Measurements from ENCODE around the gene NCKAP1. TPM values are rescaled to one million over a fixed set of nuclear protein-coding genes. Genes with fewer than 3 reads are reported as not detected.

NCKAP1 gene
- total RNA-seq, 1 experiment from 2014 or later: 162 TPM

- ChIA-PET CTCF (no interaction called here), POLR2A (no interaction called here)
- no peaks in the 10 kb centered on the region for H3K27me3 ChIP-seq (replicated peaks; ENCODE audit: control insufficient read depth, insufficient read depth, low read length)
- TF ChIP-seq CTCF (IDR thresholded peaks at IDR 0.05; ENCODE audit: insufficient read depth in 1 of 2, low read depth in 1 of 2, low read length in 1 of 2, severe bottlenecking in 1 of 2, unreplicated experiment in 1 of 2): peak; percentile 43 to 48
- intact Hi-C loops (cut with micrococcal nuclease; ENCODE audit: unreplicated experiment): loop anchor here (1.0 to 5.0 kb wide), 2 partner anchors 68 to 86 kb away; no protein-coding TSS in a partner anchor
- peaks cover 6% of the 10 kb centered on the region for H3K4me1 Mint-ChIP-seq (ENCODE audit: low read depth, unreplicated experiment)
- H3K36me3 ChIP-seq (ENCODE audit: control insufficient read depth, insufficient read depth, low read length): no peaks in the 10 kb centered on the region
- DNase-seq: peak; percentile 50 to 62
- no peak overlapping the region for H3K27ac Mint-ChIP-seq (ENCODE audit: unreplicated experiment)
- H3K36me3 Mint-ChIP-seq (ENCODE audit: insufficient read depth, unreplicated experiment): no peaks in the 10 kb centered on the region
- no peaks in the 10 kb centered on the region for H3K4me1 ChIP-seq
- H3K4me3 Mint-ChIP-seq (ENCODE audit: unreplicated experiment): no peak overlapping the region
- no peaks in the 10 kb centered on the region for H3K9me3 ChIP-seq
- H3K4me3 ChIP-seq (ENCODE audit: low read depth, low read length): no peak overlapping the region
- no peaks in the 10 kb centered on the region for H3K9me3 Mint-ChIP-seq (ENCODE audit: unreplicated experiment)
- H3K27me3 Mint-ChIP-seq (ENCODE audit: insufficient read depth, unreplicated experiment): no peaks in the 10 kb centered on the region
- no TSS peak for BruUV-seq (replicated peaks)
These were observed 168.0 kb downstream of the NCKAP1 start for GRCh38 chr2:182870227-182870626.

GRCh38 chr2:182868054-182868796 is 170.0 kb downstream of the NCKAP1 start:
- intact Hi-C loops (cut with micrococcal nuclease; ENCODE audit: unreplicated experiment): no loop called here
- H3K4me3 Mint-ChIP-seq (ENCODE audit: unreplicated experiment): no peak overlapping the region
- ChIA-PET CTCF (no interaction called here), POLR2A (no interaction called here)
- no peaks in the 10 kb centered on the region for H3K27me3 Mint-ChIP-seq (ENCODE audit: insufficient read depth, unreplicated experiment)
- H3K36me3 Mint-ChIP-seq (ENCODE audit: insufficient read depth, unreplicated experiment): no peaks in the 10 kb centered on the region
- no peak for TF ChIP-seq CTCF (IDR thresholded peaks at IDR 0.05; ENCODE audit: insufficient read depth in 1 of 2, low read depth in 1 of 2, low read length in 1 of 2, severe bottlenecking in 1 of 2, unreplicated experiment in 1 of 2)
- DNase-seq: no peak
- H3K9me3 Mint-ChIP-seq (ENCODE audit: unreplicated experiment): no peaks in the 10 kb centered on the region
- Histone ChIP-seq H3K36me3 (ENCODE audit: control insufficient read depth, insufficient read depth, low read length) (no peaks in the 10 kb centered on the region), H3K9me3 (no peaks in the 10 kb centered on the region), H3K27me3 (replicated peaks; ENCODE audit: control insufficient read depth, insufficient read depth, low read length) (no peaks in the 10 kb centered on the region), H3K4me3 (ENCODE audit: low read depth, low read length) (no peak overlapping the region), H3K4me1 (no peaks in the 10 kb centered on the region)
- BruUV-seq (replicated peaks): no TSS peak
- no peak overlapping the region for H3K27ac Mint-ChIP-seq (ENCODE audit: unreplicated experiment)
- H3K4me1 Mint-ChIP-seq (ENCODE audit: low read depth, unreplicated experiment): peaks cover 6% of the 10 kb centered on the region

- POLR2A ChIA-PET: no interaction called here
- CTCF ChIA-PET: no interaction called here
- no peaks in the 10 kb centered on the region for H3K9me3 Mint-ChIP-seq (ENCODE audit: unreplicated experiment)
- intact Hi-C loops (cut with micrococcal nuclease; ENCODE audit: unreplicated experiment): no loop called here
- Histone ChIP-seq H3K9me3 (no peaks in the 10 kb centered on the region), H3K4me1 (no peaks in the 10 kb centered on the region), H3K36me3 (ENCODE audit: control insufficient read depth, insufficient read depth, low read length) (no peaks in the 10 kb centered on the region), H3K27me3 (replicated peaks; ENCODE audit: control insufficient read depth, insufficient read depth, low read length) (no peaks in the 10 kb centered on the region), H3K4me3 (ENCODE audit: low read depth, low read length) (no peak overlapping the region)
- DNase-seq: no peak
- BruUV-seq (replicated peaks): no TSS peak
- H3K27ac Mint-ChIP-seq (ENCODE audit: unreplicated experiment): no peak overlapping the region
- H3K27me3 Mint-ChIP-seq (ENCODE audit: insufficient read depth, unreplicated experiment): no peaks in the 10 kb centered on the region
- no peaks in the 10 kb centered on the region for H3K36me3 Mint-ChIP-seq (ENCODE audit: insufficient read depth, unreplicated experiment)
- peaks cover 6% of the 10 kb centered on the region for H3K4me1 Mint-ChIP-seq (ENCODE audit: low read depth, unreplicated experiment)
- no peak overlapping the region for H3K4me3 Mint-ChIP-seq (ENCODE audit: unreplicated experiment)
- TF ChIP-seq CTCF (IDR thresholded peaks at IDR 0.05; ENCODE audit: insufficient read depth in 1 of 2, low read depth in 1 of 2, low read length in 1 of 2, severe bottlenecking in 1 of 2, unreplicated experiment in 1 of 2): no peak
These were observed 170.7 kb downstream of the NCKAP1 start for GRCh38 chr2:182867426-182868053.

Measured in Caco-2 (cell line).